Testis (tissue), 2 donors: Measurements from ENCODE around the gene MYLK4.

Experiments
- POLR2A ChIP-seq: fragments of 450-650 bp; IDR thresholded peaks from one replicate; pipeline ENCODE4 v1.6.1; 2017; ENCODE audit warnings: antibody characterized with exemption, mild to moderate bottlenecking, moderate library complexity
- TF ChIP-seq, protein P1 (sequence below), 3 experiments: fragments of 450-650 bp in 2 of 3; fragments of 200-600 bp in 1 of 3; sonication (generic) in 1 of 3; IDR thresholded peaks; one replicate each; pipeline ENCODE4 v1.5.1; 2016 to 2019; ENCODE audit warnings: antibody characterized with exemption in 3 of 3, mild to moderate bottlenecking in 2 of 3, moderate library complexity in 1 of 3

DNA sequence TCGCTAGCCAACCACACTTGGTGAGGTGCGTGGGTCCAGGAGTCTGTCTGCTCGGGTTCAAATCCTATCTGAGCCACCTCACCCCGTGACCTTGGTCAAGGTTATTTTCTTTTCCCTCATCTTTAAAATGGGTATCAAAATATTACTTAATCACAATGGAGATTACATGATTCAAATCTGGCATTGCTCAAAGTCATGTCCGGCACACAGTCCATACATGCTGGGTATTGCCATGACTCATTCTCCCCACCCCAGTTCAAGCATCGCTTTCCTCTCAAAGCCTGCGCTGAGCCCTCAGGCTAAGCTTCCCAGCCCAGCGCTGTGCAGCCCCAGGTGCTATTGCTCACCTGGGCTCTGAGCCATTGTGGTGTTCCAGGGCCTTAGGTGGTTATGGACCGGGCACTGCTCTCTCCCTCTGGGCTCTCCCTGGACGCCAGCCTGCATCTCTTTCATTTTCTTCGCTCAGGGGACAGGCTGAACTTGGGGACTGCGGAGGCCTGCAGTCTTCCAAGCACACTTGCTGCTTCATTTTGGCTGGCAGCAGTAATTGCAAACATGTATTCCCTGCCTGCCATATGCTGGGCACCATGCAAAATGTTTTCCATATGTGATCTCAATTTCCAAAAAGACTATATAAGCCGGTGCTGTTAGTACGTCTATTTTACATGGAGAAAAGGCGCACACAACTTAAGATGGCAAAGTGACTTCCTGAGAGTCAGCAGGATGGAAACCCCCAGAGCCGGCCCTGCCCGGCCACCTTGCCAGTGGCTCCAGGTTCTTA is 41.8 kb upstream of the MYLK4 start:
- TF ChIP-seq, protein P1, sequence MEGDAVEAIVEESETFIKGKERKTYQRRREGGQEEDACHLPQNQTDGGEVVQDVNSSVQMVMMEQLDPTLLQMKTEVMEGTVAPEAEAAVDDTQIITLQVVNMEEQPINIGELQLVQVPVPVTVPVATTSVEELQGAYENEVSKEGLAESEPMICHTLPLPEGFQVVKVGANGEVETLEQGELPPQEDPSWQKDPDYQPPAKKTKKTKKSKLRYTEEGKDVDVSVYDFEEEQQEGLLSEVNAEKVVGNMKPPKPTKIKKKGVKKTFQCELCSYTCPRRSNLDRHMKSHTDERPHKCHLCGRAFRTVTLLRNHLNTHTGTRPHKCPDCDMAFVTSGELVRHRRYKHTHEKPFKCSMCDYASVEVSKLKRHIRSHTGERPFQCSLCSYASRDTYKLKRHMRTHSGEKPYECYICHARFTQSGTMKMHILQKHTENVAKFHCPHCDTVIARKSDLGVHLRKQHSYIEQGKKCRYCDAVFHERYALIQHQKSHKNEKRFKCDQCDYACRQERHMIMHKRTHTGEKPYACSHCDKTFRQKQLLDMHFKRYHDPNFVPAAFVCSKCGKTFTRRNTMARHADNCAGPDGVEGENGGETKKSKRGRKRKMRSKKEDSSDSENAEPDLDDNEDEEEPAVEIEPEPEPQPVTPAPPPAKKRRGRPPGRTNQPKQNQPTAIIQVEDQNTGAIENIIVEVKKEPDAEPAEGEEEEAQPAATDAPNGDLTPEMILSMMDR (IDR thresholded peaks at IDR 0.05): no peak
- no peak for TF ChIP-seq POLR2A
